ENCODE results near the gene PSMB5. TPM values are rescaled to one million over a fixed set of nuclear protein-coding genes. Genes with fewer than 3 reads are reported as not detected.

Gene PSMB5
- total RNA-seq, 1 experiment from 2014 or later = 162 TPM

GRCh38 chr14:23062002-23062401, 27.3 kb upstream of the PSMB5 start:
- ChIA-PET POLR2A (interaction anchor here (0.8 to 7.7 kb wide), 12 partner anchors 9 to 260 kb away, joined by 3 to 133 read pairs (median 6); partner anchors contain the start of genes ACIN1, AJUBA, C14orf119 and HOMEZ), CTCF (interaction anchor here (0.5 to 16.3 kb wide), 16 partner anchors 9 to 537 kb away, joined by 3 to 620 read pairs (median 4); partner anchors contain the start of genes ACIN1, AJUBA and PRMT5)
- intact Hi-C loops (cut with micrococcal nuclease) = no loop called here
- Mint-ChIP-seq H3K4me3 (ENCODE audit: unreplicated experiment) (no peak overlapping the region), H3K27ac (ENCODE audit: low read depth, unreplicated experiment) (peak overlapping the region; percentile 42), H3K9me3 (ENCODE audit: unreplicated experiment) (no peaks in the 10 kb centered on the region), H3K27me3 (ENCODE audit: insufficient read depth, unreplicated experiment) (no peaks in the 10 kb centered on the region), H3K4me1 (ENCODE audit: insufficient read depth, unreplicated experiment) (peaks cover 39% of the 10 kb centered on the region), H3K36me3 (ENCODE audit: insufficient read depth, unreplicated experiment) (peaks cover 97% of the 10 kb centered on the region)
- peak; percentile 92 for DNase-seq (ENCODE audit: unreplicated experiment)
- no peak for TF ChIP-seq CTCF (IDR thresholded peaks at IDR 0.05; ENCODE audit: unreplicated experiment)
- BruUV-seq (replicated peaks) = no TSS peak

- CTCF ChIA-PET = interaction anchor here (0.6 to 16.3 kb wide), 8 partner anchors 8 to 130 kb away, joined by 3 to 620 read pairs (median 38); partner anchors contain the start of gene AJUBA
- H3K9me3 Mint-ChIP-seq (ENCODE audit: unreplicated experiment) = no peaks in the 10 kb centered on the region
- DNase-seq (ENCODE audit: unreplicated experiment) = no peak
- peaks cover 47% of the 10 kb centered on the region for H3K4me1 Mint-ChIP-seq (ENCODE audit: insufficient read depth, unreplicated experiment)
- TF ChIP-seq CTCF (IDR thresholded peaks at IDR 0.05; ENCODE audit: unreplicated experiment) = no peak
- no peak overlapping the region for H3K27ac Mint-ChIP-seq (ENCODE audit: low read depth, unreplicated experiment)
- BruUV-seq (replicated peaks) = no TSS peak
- H3K27me3 Mint-ChIP-seq (ENCODE audit: insufficient read depth, unreplicated experiment) = no peaks in the 10 kb centered on the region
- intact Hi-C loops (cut with micrococcal nuclease) = no loop called here
- POLR2A ChIA-PET = interaction anchor here (1.1 to 7.7 kb wide), 5 partner anchors 8 to 80 kb away, joined by 3 to 133 read pairs (median 14); partner anchors contain the start of gene AJUBA
- H3K36me3 Mint-ChIP-seq (ENCODE audit: insufficient read depth, unreplicated experiment) = peaks cover 87% of the 10 kb centered on the region
- no peak overlapping the region for H3K4me3 Mint-ChIP-seq (ENCODE audit: unreplicated experiment)
Observed at GRCh38 chr14:23060536-23061260, 26.0 kb upstream of the PSMB5 start.

GRCh38 chr14:23058654-23059504, 24.2 kb upstream of the PSMB5 start:
- H3K36me3 Mint-ChIP-seq (ENCODE audit: insufficient read depth, unreplicated experiment) = peaks cover 69% of the 10 kb centered on the region
- H3K27ac Mint-ChIP-seq (ENCODE audit: low read depth, unreplicated experiment) = no peak overlapping the region
- no peak overlapping the region for H3K4me3 Mint-ChIP-seq (ENCODE audit: unreplicated experiment)
- TSS peak; percentile 89 for BruUV-seq (replicated peaks)
- no peak for DNase-seq (ENCODE audit: unreplicated experiment)
- H3K27me3 Mint-ChIP-seq (ENCODE audit: insufficient read depth, unreplicated experiment) = no peaks in the 10 kb centered on the region
- ChIA-PET POLR2A (interaction anchor here (0.6 to 7.7 kb wide), 20 partner anchors 10 to 513 kb away, joined by 3 to 133 read pairs (median 6); partner anchors contain the start of genes ACIN1, AJUBA, C14orf119 and PABPN1), CTCF (interaction anchor here (0.5 to 16.3 kb wide), 42 partner anchors 10 to 1299 kb away, joined by 3 to 620 read pairs (median 5); partner anchors contain the start of genes ACIN1, AJUBA, C14orf119 and PRMT5)
- intact Hi-C loops (cut with micrococcal nuclease) = loop anchor here (1.0 to 5.0 kb wide), 4 partner anchors 65 to 237 kb away; partner anchors contain the start of gene PRMT5
- no peaks in the 10 kb centered on the region for H3K9me3 Mint-ChIP-seq (ENCODE audit: unreplicated experiment)
- no peak for TF ChIP-seq CTCF (IDR thresholded peaks at IDR 0.05; ENCODE audit: unreplicated experiment)
- H3K4me1 Mint-ChIP-seq (ENCODE audit: insufficient read depth, unreplicated experiment) = peaks cover 46% of the 10 kb centered on the region

All from MCF 10A (cell line).